T-helper 1 cell treated with Interleukin-12 subunit alpha and Interleukin-12 subunit beta and Interleukin-4 antibody, amounts not matched to agents 30 ng/mL and 1 ng/mL, for 36 hours (primary cell): Measurements from ENCODE around the gene INPP5F. TPM values are rescaled to one million over a fixed set of nuclear protein-coding genes. Genes with fewer than 3 reads are reported as not detected.

Source experiments
- intact Hi-C: fragments of 100-400 bp; cut with micrococcal nuclease; formaldehyde crosslinking; loops from one replicate; pipeline ENCODE4 v1.15.1; 2024
- total RNA-seq: library from RNA; stranded (reverse); gene quantifications from 2 replicates; pipeline ENCODE4 v1.2.3, GENCODE V29; 2022

Gene INPP5F
- total RNA-seq, 1 donor from 2014 or later = 9.4 TPM

DNA sequence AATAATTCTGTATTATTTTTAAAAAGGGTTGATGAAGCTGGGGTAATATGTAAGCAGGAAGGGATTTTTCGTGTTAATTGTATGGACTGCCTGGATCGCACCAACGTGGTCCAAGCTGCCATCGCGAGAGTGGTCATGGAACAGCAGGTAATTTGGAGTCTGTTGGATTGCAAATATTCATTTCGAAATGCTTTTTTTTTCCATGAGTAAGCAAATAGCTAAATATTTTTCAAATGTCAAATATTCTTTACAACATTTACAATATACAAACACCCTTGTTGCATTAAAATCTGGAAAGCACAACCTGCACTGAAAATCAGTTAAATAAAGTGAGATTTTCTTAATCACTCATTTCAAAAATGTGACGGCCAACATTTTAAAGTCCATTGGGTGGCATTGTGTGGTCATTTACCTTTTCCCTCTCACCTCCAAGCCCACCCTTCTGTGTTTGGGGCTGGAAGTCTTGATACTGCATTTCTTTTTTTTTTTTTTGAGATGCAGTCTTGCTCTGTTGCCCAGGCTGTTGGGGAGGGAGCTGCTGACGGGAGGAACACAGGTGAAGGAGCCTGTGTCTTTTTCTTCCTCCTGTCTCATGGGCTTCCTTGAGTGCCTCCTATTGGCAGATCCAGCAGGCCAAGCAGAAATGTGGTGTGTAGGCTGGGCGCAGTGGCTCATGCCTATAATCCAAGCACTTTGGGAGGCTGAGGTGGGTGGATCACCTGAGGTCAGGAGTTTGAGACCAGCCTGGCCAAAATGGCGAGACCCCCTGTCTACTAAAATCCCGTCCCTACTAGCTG is 80.7 kb downstream of the INPP5F start:
- intact Hi-C loops = no loop called here

GRCh38 chr10:119807960-119808697 is 82.3 kb downstream of the INPP5F start:
- intact Hi-C loops = no loop called here

DNA sequence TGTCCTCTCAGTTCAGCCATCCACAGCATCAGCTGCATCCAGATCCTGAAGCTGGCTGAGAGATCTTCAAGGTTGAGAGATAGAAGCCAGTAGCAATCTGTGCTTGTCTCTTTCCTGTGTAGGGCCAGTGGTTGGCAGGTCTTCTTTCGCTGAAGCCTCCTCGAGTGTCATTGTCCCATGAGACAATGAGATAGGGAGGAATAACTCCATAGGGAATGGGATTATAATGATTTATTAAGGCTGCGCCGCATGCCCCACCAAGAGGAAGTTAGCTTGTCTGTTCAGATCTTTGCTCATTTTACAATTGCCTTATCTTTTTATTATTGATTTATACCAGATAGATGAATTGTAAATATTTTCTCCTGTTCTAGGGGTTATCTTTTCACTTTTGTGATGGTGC is 85.3 kb downstream of the INPP5F start:
- intact Hi-C loops = no loop called here

- intact Hi-C loops = no loop called here
These were observed 86.8 kb downstream of the INPP5F start for GRCh38 chr10:119812684-119813083.

DNA sequence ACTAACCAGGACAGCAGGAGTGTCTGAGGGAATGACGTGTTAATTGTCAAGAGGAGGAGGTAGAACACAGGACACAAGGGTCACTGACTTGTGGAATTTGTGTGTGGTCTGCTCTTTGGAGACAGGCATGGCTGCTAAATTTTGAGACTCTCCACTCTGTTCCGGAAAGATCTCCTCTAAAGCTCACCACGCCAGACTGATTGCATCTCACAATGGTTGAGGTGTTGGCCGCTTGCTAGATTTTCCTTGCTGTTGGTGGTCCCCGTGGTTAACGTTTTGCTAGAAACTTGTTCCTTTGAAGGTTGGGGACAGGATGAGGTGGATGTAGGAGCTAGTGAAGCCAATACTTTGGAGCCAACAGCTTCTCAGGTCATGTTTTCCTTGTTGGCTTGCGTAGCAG is 89.8 kb downstream of the INPP5F start:
- intact Hi-C loops = no loop called here

DNA sequence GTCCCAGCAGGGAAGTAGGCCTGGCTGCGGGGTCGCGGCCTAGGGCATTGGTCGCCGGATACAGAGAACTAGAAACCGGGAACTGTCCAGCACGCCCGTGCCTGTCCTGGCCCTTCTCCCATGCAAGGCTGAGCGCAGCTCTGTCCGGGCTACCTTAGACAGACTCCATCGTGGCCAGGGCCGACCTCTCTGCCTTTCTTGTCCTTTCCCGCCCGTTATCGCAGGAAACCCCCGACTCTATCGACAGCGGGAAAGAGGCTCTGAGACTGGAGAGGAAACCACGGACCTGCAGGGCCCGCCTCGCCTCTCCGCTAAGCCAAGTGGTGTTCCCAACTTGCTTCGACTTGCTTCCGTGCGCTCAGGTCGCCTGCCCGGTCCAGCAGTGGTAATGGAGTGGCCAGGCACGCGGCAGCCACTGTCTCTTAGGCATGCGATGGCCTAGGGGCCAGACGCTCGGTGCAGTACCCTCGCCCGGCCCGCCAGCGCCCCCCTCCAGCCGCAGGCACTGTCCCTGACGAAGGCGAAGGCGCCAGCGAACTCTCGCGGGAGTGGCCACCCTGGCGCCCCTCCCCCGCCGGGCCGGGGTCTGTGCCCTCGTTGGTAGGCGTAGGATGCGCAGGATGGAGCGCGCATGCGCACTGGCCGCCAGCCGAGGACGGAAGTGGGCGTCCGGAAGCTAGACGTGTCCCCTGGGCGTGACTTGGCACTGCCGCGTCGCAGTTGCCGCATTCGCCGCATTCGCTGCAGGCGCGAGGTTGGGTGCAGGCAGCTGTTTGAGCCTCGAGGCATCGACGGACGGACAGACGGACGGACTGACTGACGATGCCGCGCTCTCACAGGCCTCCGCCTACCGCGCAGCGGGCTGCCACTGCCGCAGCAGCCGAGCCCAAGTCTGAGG is 92.4 kb downstream of the INPP5F start:
- intact Hi-C loops = no loop called here

DNA sequence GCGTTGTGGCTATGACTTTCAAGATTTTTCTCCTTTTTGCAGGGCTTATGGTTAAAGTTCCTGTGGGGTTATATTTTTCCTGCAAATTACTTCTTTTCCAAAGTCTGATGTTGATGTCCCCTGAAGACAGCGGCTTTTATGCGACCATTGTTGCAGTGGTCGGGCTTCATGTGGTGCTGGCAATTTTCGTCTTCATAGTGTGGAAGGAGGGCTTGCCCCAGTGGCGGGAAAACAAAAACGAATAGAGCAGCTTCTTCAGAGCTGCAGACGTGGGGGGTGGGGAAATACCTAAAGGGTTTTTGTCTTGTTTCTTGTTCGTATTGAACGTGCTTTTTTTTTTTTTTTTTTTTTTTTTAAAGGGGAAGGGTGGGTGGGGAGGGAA is 93.0 kb downstream of the INPP5F start:
- intact Hi-C loops = no loop called here

DNA sequence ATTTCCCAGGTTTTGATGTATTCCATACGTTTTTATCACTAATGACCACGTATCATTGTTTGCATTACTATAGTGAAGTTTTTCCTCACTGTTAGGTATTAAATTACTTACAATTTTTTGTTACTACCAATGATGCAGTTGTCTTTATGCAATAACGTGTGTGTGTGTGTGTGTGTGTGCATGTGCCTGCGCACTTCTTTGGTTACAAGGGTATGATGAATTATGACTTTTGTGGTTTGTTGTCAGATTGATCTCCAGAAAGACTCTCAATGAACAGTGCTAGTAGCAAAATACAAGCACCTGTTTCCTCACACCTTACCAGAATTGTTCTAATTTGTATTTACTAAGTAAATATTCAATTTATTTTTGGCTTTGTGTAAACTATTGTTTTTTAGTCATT is 95.3 kb downstream of the INPP5F start:
- intact Hi-C loops = no loop called here

- intact Hi-C loops = no loop called here
These were observed 98.4 kb downstream of the INPP5F start for GRCh38 chr10:119824299-119824698.

DNA sequence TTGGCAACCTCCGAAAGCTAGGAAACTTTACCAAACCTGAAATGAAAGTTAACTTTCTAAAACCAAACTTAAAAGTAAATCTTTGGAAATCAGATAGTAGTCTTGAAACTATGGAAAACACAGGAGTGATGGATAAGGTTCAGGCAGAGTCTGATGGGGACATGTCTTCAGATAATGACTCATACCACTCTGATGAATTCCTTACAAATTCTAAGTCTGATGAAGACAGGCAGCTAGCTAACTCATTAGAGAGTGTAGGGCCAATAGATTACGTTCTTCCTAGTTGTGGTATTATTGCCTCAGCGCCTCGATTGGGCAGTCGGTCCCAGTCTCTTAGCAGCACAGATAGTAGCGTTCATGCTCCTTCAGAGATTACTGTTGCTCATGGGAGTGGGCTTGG is 100.9 kb downstream of the INPP5F start:
- intact Hi-C loops = no loop called here

GRCh38 chr10:119827430-119827829 is 101.6 kb downstream of the INPP5F start:
- intact Hi-C loops = no loop called here

- intact Hi-C loops = no loop called here
These were observed 103.6 kb downstream of the INPP5F start for GRCh38 chr10:119829429-119829828.

DNA sequence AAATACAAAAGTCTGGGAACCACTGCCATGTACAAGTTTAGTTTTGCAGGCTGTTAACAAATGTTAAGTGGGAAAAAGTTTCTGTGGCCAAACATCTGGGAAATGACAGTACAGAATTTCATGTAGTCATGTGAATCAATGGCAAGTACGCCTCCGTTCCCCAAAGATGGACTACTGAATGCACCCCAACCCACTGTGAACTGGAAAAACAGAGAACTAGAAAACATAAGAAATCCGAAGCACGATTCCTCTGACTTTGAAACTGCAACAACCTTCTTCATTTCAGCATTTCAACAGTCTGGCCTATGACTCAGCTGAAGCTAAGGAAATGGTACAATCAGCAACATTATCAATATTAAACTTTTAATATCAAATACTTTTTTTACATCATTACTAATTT is 105.0 kb downstream of the INPP5F start:
- intact Hi-C loops = no loop called here

- intact Hi-C loops = no loop called here
These were observed 105.8 kb downstream of the INPP5F start for GRCh38 chr10:119831656-119832055.

DNA sequence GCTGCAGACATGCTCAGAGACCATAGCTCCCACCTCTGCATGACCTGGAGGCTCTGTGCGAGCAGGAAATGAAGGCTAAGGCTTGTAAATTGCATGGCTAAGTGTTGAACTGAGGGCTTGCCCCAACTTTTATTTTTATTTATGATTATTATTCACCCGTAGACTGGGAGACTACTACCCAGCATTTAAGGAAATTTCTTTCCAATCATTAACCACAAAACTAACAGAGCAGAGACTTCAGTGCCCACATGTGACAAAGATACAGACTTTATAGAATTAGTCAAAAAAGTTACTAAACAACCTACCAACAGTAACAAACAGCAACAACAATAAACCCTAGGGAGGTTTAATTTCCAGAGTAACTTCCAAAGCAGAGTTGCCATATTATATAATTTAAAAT is 107.1 kb downstream of the INPP5F start:
- intact Hi-C loops = no loop called here

DNA sequence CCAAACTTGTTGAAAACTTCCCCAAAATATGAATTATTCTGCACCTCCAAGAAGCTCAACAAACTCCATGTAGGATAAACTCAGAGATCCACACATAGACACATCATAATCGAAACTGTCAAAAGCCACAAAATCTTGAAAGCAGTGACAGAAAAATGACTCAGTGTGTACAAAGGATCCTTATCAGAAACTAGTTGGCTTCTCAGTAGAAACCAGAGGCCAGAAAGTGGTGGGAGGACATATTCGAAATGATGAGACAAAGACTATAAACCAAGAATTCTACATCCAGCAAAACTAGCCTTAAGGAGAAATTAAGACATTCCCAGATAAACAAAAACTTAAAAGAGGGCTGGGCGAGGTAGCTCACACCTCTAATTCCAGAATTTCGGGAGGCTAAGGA is 108.3 kb downstream of the INPP5F start:
- intact Hi-C loops = no loop called here

DNA sequence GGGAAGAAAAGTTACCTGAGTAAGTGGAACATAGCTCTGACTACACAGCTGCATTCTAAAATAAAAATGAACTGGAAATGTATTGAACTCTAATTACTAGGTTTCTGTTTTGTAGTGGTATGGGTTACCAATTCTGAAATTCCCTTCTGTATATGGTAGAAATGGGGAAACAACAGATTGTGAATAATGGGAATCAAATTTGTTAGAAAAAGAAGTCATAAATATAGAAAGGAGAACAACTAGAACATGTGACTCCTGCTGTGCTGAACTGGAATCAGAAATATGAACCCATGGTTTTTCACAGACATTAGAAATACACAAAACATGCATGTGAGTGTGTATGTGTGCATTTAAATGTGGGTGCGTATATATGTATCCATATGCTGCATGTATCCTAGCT is 119.8 kb downstream of the INPP5F start:
- intact Hi-C loops = no loop called here

GRCh38 chr10:119849031-119849789 is 123.4 kb downstream of the INPP5F start:
- intact Hi-C loops = no loop called here

DNA sequence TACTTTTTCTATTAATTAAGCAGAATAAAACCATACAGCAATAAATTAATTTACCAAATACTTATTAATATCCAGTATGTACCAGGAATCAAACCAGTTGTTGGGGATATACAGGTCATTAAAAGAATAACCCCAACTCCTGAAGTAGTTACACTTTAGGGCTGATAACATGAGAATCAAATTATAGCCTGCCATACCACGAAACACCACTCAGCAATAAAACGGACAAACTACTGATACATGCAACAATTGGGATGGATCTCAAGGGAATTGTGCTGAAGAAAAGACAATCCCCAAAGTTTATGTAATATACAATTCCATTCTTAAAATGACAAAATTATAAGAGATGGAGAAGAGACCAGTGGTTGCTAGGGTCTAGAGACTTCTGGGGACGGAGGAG is 124.1 kb downstream of the INPP5F start:
- intact Hi-C loops = no loop called here

DNA sequence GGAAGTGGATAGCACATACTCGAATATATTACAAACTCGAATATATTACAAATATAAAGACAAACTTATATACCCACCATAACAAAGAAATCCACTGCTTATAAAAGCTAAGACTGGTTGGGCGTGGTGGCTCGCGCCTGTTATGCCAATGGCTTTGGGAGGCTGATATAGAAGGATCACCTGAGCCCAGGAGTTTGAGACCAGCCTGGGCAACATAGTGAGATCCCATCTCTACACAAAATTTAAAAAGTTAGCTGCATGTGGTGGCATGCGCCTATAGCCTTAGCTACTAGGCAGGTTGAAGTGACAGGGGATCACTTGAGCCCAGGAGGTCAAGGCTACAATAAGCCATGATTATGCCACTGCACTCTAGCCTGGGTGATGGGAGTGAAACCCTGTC is 126.4 kb downstream of the INPP5F start:
- intact Hi-C loops = no loop called here

DNA sequence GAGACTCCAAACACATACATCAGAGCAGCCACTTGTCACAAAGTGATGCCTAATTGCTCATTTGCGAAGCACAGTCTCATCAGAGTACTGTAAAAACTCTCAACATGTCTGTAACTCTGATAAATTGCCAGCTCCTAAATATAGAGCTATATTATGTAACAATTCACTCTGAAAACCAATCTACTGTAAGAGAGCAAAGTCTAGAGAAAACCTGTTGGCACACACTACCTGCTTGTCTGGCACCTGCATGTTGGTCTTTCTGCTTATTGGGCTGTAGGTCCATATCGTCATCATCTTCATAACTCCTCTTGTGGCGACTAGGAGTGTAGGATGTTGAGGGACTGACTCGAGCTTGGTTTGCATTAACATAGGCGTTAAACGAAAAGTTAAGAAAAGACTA is 127.0 kb downstream of the INPP5F start:
- intact Hi-C loops = no loop called here
